Esophagus squamous epithelium (tissue), 5 donors: ENCODE data around the gene SNAP29. TPM values are rescaled to one million over a fixed set of nuclear protein-coding genes. Genes with fewer than 3 reads are reported as not detected.
"Not testable (repeated sequence)": the region's sequence is repeated elsewhere in the genome, so short reads cannot be mapped to it uniquely, and the experiment has no call there.

Source experiments
- DNase-seq: peaks from one replicate; lab custom pipeline; 2025; lab: John Stamatoyannopoulos, UW
- H3K27ac ChIP-seq, 4 donors: fragments of 200-600 bp; sonication (generic); one replicate each; pipeline ENCODE4 v1.5.1; 2016 to 2019; ENCODE audit warnings: mild to moderate bottlenecking in 1 of 4
- H3K27me3 ChIP-seq, 4 donors: fragments of 200-600 bp; sonication (generic); 1 replicate in 3 of 4; 2 replicates in 1 of 4; pipeline versions ENCODE4 v1.5.1 to v1.6.0; 2017 to 2021; ENCODE audit warnings: antibody characterized with exemption in 1 of 4
- H3K36me3 ChIP-seq, 3 donors: fragments of 200-600 bp; sonication (generic); one replicate each; pipeline ENCODE4 v1.5.1; 2016 to 2019
- H3K4me1 ChIP-seq, 3 donors: fragments of 200-600 bp; sonication (generic); one replicate each; pipeline ENCODE4 v1.5.1; 2017 to 2019
- H3K4me3 ChIP-seq, 4 donors: fragments of 200-600 bp; sonication (generic); 1 replicate in 3 of 4; 2 replicates in 1 of 4; pipeline ENCODE4 v1.5.1; 2016 to 2019; ENCODE audit warnings: mild to moderate bottlenecking in 2 of 4, moderate library complexity in 1 of 4
- H3K9me3 ChIP-seq, 3 donors: fragments of 200-600 bp; sonication (generic); one replicate each; pipeline ENCODE4 v1.5.1; 2016 to 2019
- POLR2A ChIP-seq, 4 donors: fragments of 450-650 bp; IDR thresholded peaks; one replicate each; pipeline ENCODE4 v1.6.1; 2017; ENCODE audit warnings: antibody characterized with exemption in 4 of 4, mild to moderate bottlenecking in 4 of 4, moderate library complexity in 3 of 4
- WGBS, 2 donors: methylation state at CpG; one replicate each; pipeline ENCODE4 v1.1.5; 2018; 5-methylcytosine and 5-hydroxymethylcytosine counted together
- intact Hi-C: fragments of 100-400 bp; cut with DNase I; formaldehyde crosslinking; loops from one replicate; pipeline ENCODE4 v1.15.0; 2022
- total RNA-seq, 4 donors: library from RNA; depleted of rRNA; stranded (reverse); fragments of >200 nt; gene quantifications; one replicate each; pipeline ENCODE4 v1.1.0, GENCODE V29; 2016
- TF ChIP-seq, protein P1 (sequence below), 6 experiments: fragments of 450-650 bp in 4 of 6; fragments of 200-600 bp in 2 of 6; sonication (generic) in 2 of 6; IDR thresholded peaks; one replicate each; pipeline ENCODE4 v1.5.1; 2016 to 2019; ENCODE audit warnings: antibody characterized with exemption in 6 of 6, mild to moderate bottlenecking in 4 of 6, moderate library complexity in 4 of 6
- donor health status: DM: yes; HTN: yes; CAD: no.

SNAP29 gene
- total RNA-seq, 4 donors from 2014 or later: 13.0 to 19.6 (median 17.1) TPM

DNA sequence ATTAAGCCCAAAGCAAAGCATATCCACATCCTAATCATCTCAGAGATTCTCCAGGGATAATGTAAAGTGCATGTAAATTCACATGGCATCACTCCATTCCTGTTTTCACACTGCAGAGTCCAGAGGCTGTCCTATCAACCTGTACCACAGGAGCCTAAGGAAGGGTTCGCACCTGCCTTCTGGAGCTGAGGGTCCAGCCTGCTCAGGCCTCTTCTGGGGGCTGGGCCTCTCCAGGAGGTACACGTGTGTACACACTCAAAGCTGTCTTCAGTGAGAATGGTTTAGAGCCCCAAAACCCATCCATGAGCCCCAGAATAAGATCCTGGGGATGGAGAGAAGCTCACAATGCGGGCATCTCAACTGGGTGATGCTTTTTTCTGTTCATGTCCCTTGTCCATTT is 24.1 kb upstream of the SNAP29 start:
- Histone ChIP-seq H3K9me3 (no peaks in the 10 kb centered on the region), H3K4me3 (no peak overlapping the region), H3K27me3 (no peaks in the 10 kb centered on the region), H3K36me3 (peaks cover 7 to 52% (median 8%) of the 10 kb centered on the region in 3 donors), H3K27ac (no peak overlapping the region), H3K4me1 (no peaks in the 10 kb centered on the region)
- intact Hi-C loops: no loop called here
- no peak for DNase-seq
- 93 to 100% methylated on average over 1 to 2 of the region's 3 CpGs for WGBS, 2 donors
- TF ChIP-seq POLR2A (IDR thresholded peaks at IDR 0.05): no peak
- TF ChIP-seq, protein P1, sequence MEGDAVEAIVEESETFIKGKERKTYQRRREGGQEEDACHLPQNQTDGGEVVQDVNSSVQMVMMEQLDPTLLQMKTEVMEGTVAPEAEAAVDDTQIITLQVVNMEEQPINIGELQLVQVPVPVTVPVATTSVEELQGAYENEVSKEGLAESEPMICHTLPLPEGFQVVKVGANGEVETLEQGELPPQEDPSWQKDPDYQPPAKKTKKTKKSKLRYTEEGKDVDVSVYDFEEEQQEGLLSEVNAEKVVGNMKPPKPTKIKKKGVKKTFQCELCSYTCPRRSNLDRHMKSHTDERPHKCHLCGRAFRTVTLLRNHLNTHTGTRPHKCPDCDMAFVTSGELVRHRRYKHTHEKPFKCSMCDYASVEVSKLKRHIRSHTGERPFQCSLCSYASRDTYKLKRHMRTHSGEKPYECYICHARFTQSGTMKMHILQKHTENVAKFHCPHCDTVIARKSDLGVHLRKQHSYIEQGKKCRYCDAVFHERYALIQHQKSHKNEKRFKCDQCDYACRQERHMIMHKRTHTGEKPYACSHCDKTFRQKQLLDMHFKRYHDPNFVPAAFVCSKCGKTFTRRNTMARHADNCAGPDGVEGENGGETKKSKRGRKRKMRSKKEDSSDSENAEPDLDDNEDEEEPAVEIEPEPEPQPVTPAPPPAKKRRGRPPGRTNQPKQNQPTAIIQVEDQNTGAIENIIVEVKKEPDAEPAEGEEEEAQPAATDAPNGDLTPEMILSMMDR (IDR thresholded peaks at IDR 0.05): no peak

DNA sequence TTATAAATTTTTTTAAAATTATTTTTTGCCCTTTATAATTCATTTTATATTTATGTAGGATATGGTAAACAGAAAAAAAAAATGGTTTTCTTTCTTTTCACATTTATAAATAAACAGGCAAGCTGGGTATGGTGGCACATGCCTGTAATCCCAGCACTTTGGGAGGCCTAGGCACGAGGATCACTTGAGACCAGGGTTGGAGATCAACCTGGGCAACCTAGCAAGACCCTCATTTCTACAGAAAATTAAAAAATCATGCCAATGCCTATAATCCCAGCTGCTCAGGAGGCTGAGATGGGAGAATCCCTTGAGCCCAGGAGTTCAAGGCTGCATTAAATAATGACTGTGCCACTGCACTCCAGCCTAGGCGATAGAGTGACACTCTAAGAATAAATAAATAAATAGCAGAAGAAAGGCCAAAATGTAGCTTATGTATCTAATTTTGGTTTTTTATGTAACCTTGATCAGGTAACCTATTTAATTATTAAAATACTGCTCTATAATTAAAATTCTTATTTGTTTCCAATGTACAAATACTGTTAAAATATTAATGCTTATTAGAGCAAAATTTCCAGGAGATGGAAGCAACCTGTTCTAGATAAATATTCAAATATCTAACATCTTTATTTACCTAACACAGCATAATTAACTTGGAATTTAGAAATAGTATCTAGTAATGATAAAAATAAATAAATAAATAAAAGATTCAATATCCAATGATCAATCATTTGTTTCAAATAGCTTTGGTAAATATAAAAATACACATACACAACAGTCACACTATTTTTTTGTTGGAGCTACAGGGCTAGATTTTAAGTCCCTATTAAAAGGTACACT is 21.6 kb upstream of the SNAP29 start:
- intact Hi-C loops: no loop called here
- Histone ChIP-seq H3K36me3 (peaks cover 5 to 27% (median 7%) of the 10 kb centered on the region in 3 donors), H3K4me3 (no peak overlapping the region), H3K27ac (no peak overlapping the region), H3K4me1 (peaks cover 0 to 11% (median 0%) of the 10 kb centered on the region in 3 donors), H3K27me3 (no peaks in the 10 kb centered on the region), H3K9me3 (no peaks in the 10 kb centered on the region)
- TF ChIP-seq, protein P1 (IDR thresholded peaks at IDR 0.05): no peak
- no peak for TF ChIP-seq POLR2A (IDR thresholded peaks at IDR 0.05)
- 95 to 97% methylated on average over 2 of the region's 2 CpGs for WGBS, 2 donors
- no peak for DNase-seq

DNA sequence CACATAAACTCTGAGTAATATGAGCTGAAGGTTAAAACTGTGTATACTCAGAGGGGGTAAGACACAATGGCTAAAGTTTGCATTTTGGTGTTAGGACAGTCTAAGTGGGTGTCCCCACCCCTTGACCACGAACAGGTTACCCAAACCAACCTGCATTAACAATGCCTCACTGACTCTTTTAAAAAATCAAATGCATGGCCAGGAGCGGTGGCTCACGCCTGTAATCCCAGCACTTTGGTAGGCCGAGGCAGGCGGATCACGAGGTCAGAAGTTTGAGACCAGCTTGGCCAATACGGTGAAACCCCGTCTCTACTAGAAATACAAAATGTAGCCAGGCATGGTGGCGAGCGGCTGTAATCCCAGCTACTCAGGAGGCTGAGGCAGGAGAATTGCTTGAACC is 19.5 kb upstream of the SNAP29 start:
- H3K36me3 ChIP-seq, H3K27me3 ChIP-seq, H3K9me3 ChIP-seq, intact Hi-C loops, H3K4me3 ChIP-seq, H3K27ac ChIP-seq, DNase-seq: not testable (repeated sequence)
- peaks cover 0 to 22% (median 4%) of the 10 kb centered on the region in 3 donors for H3K4me1 ChIP-seq
- WGBS, 2 donors: 93 to 95% methylated on average over 10 of the region's 10 CpGs

DNA sequence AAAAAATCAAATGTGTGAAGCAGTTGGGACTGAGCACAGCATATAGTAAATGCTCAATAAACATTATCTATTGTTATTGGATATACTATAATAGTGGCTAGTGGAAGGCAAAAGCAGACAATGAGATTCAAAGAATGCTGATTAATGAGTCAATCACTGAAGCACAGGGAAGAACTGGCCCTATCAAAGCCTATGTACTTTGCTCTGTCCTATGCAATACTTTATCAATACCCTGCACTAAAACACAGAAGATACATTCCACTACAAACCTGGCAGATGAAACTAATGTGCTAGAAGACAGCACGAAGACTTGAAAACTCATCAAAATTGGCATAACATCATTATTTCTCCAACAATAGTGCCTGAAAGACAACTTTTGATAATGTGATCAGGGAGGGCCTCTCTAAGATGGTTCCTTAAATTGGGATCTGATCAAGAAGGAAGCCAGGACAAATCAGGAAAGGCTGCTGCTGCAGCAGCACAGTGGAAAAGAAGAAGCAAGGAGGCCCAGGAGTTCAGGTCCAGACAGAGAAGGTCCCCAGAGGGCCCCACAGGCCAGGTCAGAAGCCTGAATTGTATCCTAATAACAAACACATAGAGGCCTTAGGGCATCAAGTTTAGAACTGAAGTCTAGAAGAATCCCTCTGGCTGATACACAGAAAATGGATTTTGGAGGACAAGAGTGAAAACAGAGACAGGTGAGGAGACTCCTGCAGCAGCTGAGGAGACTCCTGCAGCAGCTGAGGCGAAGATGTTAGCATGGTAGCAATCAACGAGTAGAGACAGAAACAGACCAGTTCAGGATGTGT is 18.8 kb upstream of the SNAP29 start:
- no peak overlapping the region for H3K27ac ChIP-seq
- TF ChIP-seq, protein P1 (IDR thresholded peaks at IDR 0.05): no peak
- no peak for TF ChIP-seq POLR2A (IDR thresholded peaks at IDR 0.05)
- H3K9me3 ChIP-seq: no peaks in the 10 kb centered on the region
- no peaks in the 10 kb centered on the region for H3K36me3 ChIP-seq
- peaks cover 0 to 22% (median 4%) of the 10 kb centered on the region in 3 donors for H3K4me1 ChIP-seq
- H3K27me3 ChIP-seq: no peaks in the 10 kb centered on the region
- DNase-seq: no peak
- no peak overlapping the region for H3K4me3 ChIP-seq
- 79 to 81% methylated on average over 3 of the region's 3 CpGs for WGBS, 2 donors
- intact Hi-C loops: no loop called here

DNA sequence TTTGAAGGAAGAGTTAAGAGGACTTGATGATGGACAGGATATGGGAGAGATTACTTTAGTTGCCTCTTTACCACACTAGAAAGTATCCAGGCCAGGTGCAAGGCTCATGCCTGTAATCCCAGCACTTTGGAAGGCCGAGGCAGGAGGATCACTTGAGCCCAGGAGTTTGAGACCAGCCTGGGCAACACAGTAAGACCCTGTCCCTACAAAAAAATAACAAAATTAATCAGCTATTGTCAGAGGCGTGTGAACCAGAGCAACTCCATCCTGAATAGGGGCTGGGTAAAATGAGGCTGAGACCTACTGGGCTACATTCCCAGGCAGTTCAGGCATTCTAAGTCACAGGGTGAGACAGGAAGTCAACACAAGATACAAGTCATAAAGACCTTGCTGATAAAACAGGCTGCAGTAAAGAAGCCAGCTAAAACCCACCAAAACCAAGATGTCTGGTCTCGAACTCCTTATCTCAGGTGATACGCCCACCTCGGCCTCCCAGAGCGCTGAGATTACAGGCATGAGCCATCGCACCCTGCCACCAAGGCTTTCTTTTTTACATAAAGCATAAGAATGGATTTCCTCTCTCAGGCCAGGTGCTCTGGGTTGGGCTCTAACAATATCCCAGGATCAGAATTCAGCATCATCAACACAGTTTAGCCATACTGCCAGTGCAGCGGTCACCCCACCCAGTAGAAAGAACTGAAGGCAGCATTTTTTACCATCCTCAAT is 18.0 kb upstream of the SNAP29 start:
- no peaks in the 10 kb centered on the region for H3K9me3 ChIP-seq
- intact Hi-C loops: no loop called here
- no peak overlapping the region for H3K27ac ChIP-seq
- WGBS, 2 donors: 90 to 92% methylated on average over 7 to 8 of the region's 8 CpGs
- H3K4me1 ChIP-seq: peaks cover 0 to 24% (median 4%) of the 10 kb centered on the region in 3 donors
- H3K27me3 ChIP-seq: no peaks in the 10 kb centered on the region
- TF ChIP-seq, protein P1 (IDR thresholded peaks at IDR 0.05): no peak
- no peak for TF ChIP-seq POLR2A (IDR thresholded peaks at IDR 0.05)
- no peaks in the 10 kb centered on the region for H3K36me3 ChIP-seq
- no peak for DNase-seq
- no peak overlapping the region for H3K4me3 ChIP-seq
